LoVo (cell line): Measurements from ENCODE around the gene ZNF516.

Experiments used
- DNase-seq: peaks from one replicate; pipeline ENCODE4 v3.0.0-alpha.2; 2016; ENCODE audit warnings: low spot score

ZNF516 gene

GRCh38 chr18:76421685-76422078 is 73.4 kb downstream of the ZNF516 start:
- no peak for DNase-seq

- DNase-seq = no peak
Observed at GRCh38 chr18:76420898-76421684, 74.0 kb downstream of the ZNF516 start.

GRCh38 chr18:76419811-76420210 is 75.2 kb downstream of the ZNF516 start:
- DNase-seq = no peak

GRCh38 chr18:76416911-76417310 is 78.1 kb downstream of the ZNF516 start:
- no peak for DNase-seq

- DNase-seq = no peak
Observed at GRCh38 chr18:76414936-76415621, 80.0 kb downstream of the ZNF516 start.

GRCh38 chr18:76412818-76413565 is 82.0 kb downstream of the ZNF516 start:
- DNase-seq = no peak

- DNase-seq = no peak
Observed at GRCh38 chr18:76412010-76412817, 82.8 kb downstream of the ZNF516 start.

GRCh38 chr18:76410660-76411417 is 84.2 kb downstream of the ZNF516 start:
- no peak for DNase-seq

- no peak for DNase-seq
Observed at GRCh38 chr18:76410033-76410432, 85.0 kb downstream of the ZNF516 start.

GRCh38 chr18:76408480-76409067 is 86.5 kb downstream of the ZNF516 start:
- DNase-seq = no peak

GRCh38 chr18:76407681-76408080 is 87.4 kb downstream of the ZNF516 start:
- no peak for DNase-seq

GRCh38 chr18:76406791-76407190 is 88.3 kb downstream of the ZNF516 start:
- no peak for DNase-seq

GRCh38 chr18:76405681-76406356 is 89.2 kb downstream of the ZNF516 start:
- no peak for DNase-seq

- DNase-seq = no peak
Observed at GRCh38 chr18:76405280-76405679, 89.8 kb downstream of the ZNF516 start.

- DNase-seq = no peak
Observed at GRCh38 chr18:76404345-76404831, 90.7 kb downstream of the ZNF516 start.

- no peak for DNase-seq
Observed at GRCh38 chr18:76402026-76402990, 92.7 kb downstream of the ZNF516 start.

- no peak for DNase-seq
Observed at GRCh38 chr18:76401498-76401897, 93.5 kb downstream of the ZNF516 start.

- DNase-seq = no peak
Observed at GRCh38 chr18:76399613-76400391, 95.2 kb downstream of the ZNF516 start.
